A673 (cell line): ENCODE data around the gene SUPT3H. TPM values are rescaled to one million over a fixed set of nuclear protein-coding genes. Genes with fewer than 3 reads are reported as not detected.
"Not testable (repeated sequence)": the region's sequence is repeated elsewhere in the genome, so short reads cannot be mapped to it uniquely, and the experiment has no call there.

Experiments used
- BruUV-seq: library from RNA; stranded (reverse); fragments of 400-500 nt; replicated peaks from 2 replicates; lab custom pipeline; 2021; lab: Mats Ljungman, UMichigan
- CTCF ChIA-PET: fragments of 300-600 bp; sonication (Branson Sonifier 250); formaldehyde crosslinking; loops from one replicate; lab custom pipeline; 2022; ENCODE audit warnings: antibody characterized with exemption; lab: Charles Lee
- POLR2A ChIA-PET: fragments of 300-600 bp; sonication (Branson Sonifier 250); formaldehyde crosslinking; loops from one replicate; lab custom pipeline; 2022; ENCODE audit warnings: antibody characterized with exemption; ENCODE audit not compliant: low non-redundant PET; lab: Charles Lee
- DNase-seq: peaks from one replicate; pipeline ENCODE4 v3.0.0-alpha.2; 2015; ENCODE audit warnings: low spot score
- H3K27ac ChIP-seq: fragments of 200-600 bp; sonication (generic); 2 replicates; pipeline ENCODE4 v1.5.1; 2016; ENCODE audit warnings: mixed run types, low read depth, mild to moderate bottlenecking, mixed read lengths, antibody characterized with exemption, low read length; ENCODE audit not compliant: poor library complexity, severe bottlenecking
- H3K27me3 ChIP-seq: fragments of 200-600 bp; sonication (generic); replicated peaks from 2 replicates; pipeline ENCODE4 v1.6.1; 2017; ENCODE audit warnings: mixed run types, low read depth, mild to moderate bottlenecking, mixed read lengths, antibody characterized with exemption, low read length; ENCODE audit not compliant: insufficient read depth, poor library complexity
- H3K36me3 ChIP-seq: fragments of 200-600 bp; sonication (generic); 2 replicates; pipeline ENCODE4 v1.6.1; 2016; ENCODE audit warnings: mixed run types, mild to moderate bottlenecking, mixed read lengths, antibody characterized with exemption, low read length; ENCODE audit not compliant: insufficient read depth, poor library complexity, severe bottlenecking
- H3K4me1 ChIP-seq: fragments of 200-600 bp; sonication (generic); 2 replicates; pipeline ENCODE4 v1.6.1; 2017; ENCODE audit warnings: mixed run types, mild to moderate bottlenecking, mixed read lengths, antibody characterized with exemption, low read length; ENCODE audit not compliant: insufficient read depth, poor library complexity, severe bottlenecking
- H3K4me3 ChIP-seq: fragments of 200-600 bp; sonication (generic); 2 replicates; pipeline ENCODE4 v1.5.1; 2016; ENCODE audit warnings: low read depth, mixed run types, mild to moderate bottlenecking, mixed read lengths, low read length; ENCODE audit not compliant: poor library complexity, severe bottlenecking
- H3K9me3 ChIP-seq: fragments of 200-600 bp; sonication (generic); 2 replicates; pipeline ENCODE4 v1.6.1; 2016; ENCODE audit warnings: mixed run types, low read depth, mild to moderate bottlenecking, mixed read lengths, antibody characterized with exemption, low read length; ENCODE audit not compliant: poor library complexity, severe bottlenecking
- CTCF ChIP-seq: fragments of 300-800, 200-600 bp; sonication (generic); conservative IDR thresholded peaks from 2 replicates; pipeline ENCODE4 v1.5.1; 2017; ENCODE audit warnings: low read depth, mild to moderate bottlenecking, antibody characterized with exemption, low read length, moderate library complexity, mixed read lengths
- EZH2 ChIP-seq: fragments of 200-600 bp; sonication (generic); IDR thresholded peaks from 2 replicates; pipeline ENCODE4 v1.6.1; 2017; ENCODE audit warnings: borderline replicate concordance, low read depth, mild to moderate bottlenecking, mixed read lengths, antibody characterized with exemption, low read length; ENCODE audit not compliant: poor library complexity, severe bottlenecking
- intact Hi-C: fragments of 100-400 bp; cut with micrococcal nuclease; formaldehyde crosslinking; loops from one replicate; pipeline ENCODE4 v1.10.0; 2022; ENCODE audit not compliant: unreplicated experiment
- total RNA-seq: library from RNA; stranded (reverse); gene quantifications from 2 replicates; pipeline ENCODE4 v1.2.3, GENCODE V29; 2021

The SUPT3H gene
- total RNA-seq, 1 experiment from 2014 or later, result 10.8 TPM

GRCh38 chr6:45185403-45186251, 192.1 kb downstream of the SUPT3H start:
- Histone ChIP-seq H3K9me3 (no peaks in the 10 kb centered on the region), H3K27ac (no peak overlapping the region), H3K27me3 (no peaks in the 10 kb centered on the region), H3K4me1 (peaks cover 5% of the 10 kb centered on the region), H3K36me3 (no peaks in the 10 kb centered on the region), H3K4me3 (no peak overlapping the region)
- no peak for TF ChIP-seq CTCF
- TF ChIP-seq EZH2, result no peak
- intact Hi-C loops, result no loop called here
- ChIA-PET POLR2A (no interaction called here), CTCF (no interaction called here)
- no TSS peak for BruUV-seq
- no peak for DNase-seq

- Histone ChIP-seq H3K27ac (no peak overlapping the region), H3K4me3 (no peak overlapping the region), H3K27me3 (no peaks in the 10 kb centered on the region), H3K9me3 (no peaks in the 10 kb centered on the region), H3K4me1 (peaks cover 5% of the 10 kb centered on the region), H3K36me3 (no peaks in the 10 kb centered on the region)
- TF ChIP-seq EZH2 (no peak), CTCF (no peak)
- DNase-seq, result no peak
- intact Hi-C loops, result no loop called here
- ChIA-PET CTCF (no interaction called here), POLR2A (no interaction called here)
- no TSS peak for BruUV-seq
Measured at GRCh38 chr6:45184937-45185336, 192.8 kb downstream of the SUPT3H start.

- CTCF ChIA-PET, result no interaction called here
- H3K4me3 ChIP-seq, result no peak overlapping the region
- no peaks in the 10 kb centered on the region for H3K27me3 ChIP-seq
- intact Hi-C loops, result no loop called here
- TF ChIP-seq CTCF, result no peak
- TF ChIP-seq EZH2, result no peak
- H3K9me3 ChIP-seq, result no peaks in the 10 kb centered on the region
- no peak for DNase-seq
- no TSS peak for BruUV-seq
- no peak overlapping the region for H3K27ac ChIP-seq
- peaks cover 5% of the 10 kb centered on the region for H3K4me1 ChIP-seq
- no peaks in the 10 kb centered on the region for H3K36me3 ChIP-seq
- POLR2A ChIA-PET, result no interaction called here
Measured at GRCh38 chr6:45184040-45184439, 193.7 kb downstream of the SUPT3H start.

GRCh38 chr6:45176373-45176772, 201.4 kb downstream of the SUPT3H start:
- H3K4me3 ChIP-seq, H3K4me1 ChIP-seq, H3K36me3 ChIP-seq, H3K27me3 ChIP-seq, H3K27ac ChIP-seq, POLR2A ChIA-PET, BruUV-seq, CTCF ChIA-PET, H3K9me3 ChIP-seq, intact Hi-C loops, DNase-seq: not testable (repeated sequence)
